GM06990 (cell line): Measurements from ENCODE around the gene GLE1.

Experiments used
- DNase-seq: peaks from one replicate; pipeline ENCODE4 v3.0.0-alpha.2; 2011; ENCODE audit not compliant: insufficient read length; ENCODE audit errors: extremely low read depth
- H3K27me3 ChIP-seq: replicated peaks from 2 replicates; pipeline ENCODE4 v1.6.0; 2011; ENCODE audit warnings: low read length; ENCODE audit not compliant: control insufficient read depth, insufficient read depth
- H3K36me3 ChIP-seq: 2 replicates; pipeline ENCODE4 v1.5.1; 2011; ENCODE audit warnings: low read length; ENCODE audit not compliant: control insufficient read depth, insufficient read depth
- H3K4me3 ChIP-seq: replicated peaks from 2 replicates; pipeline ENCODE4 v1.5.1; 2011; ENCODE audit warnings: low read depth, mild to moderate bottlenecking, control low read depth, low read length
- TF ChIP-seq, protein P1 (sequence below): IDR thresholded peaks from 2 replicates; pipeline ENCODE4 v1.5.1; 2011; ENCODE audit warnings: low read length, control low read depth, mild to moderate bottlenecking, inconsistent platforms; ENCODE audit not compliant: insufficient read depth, poor library complexity, severe bottlenecking

GLE1 gene

DNA sequence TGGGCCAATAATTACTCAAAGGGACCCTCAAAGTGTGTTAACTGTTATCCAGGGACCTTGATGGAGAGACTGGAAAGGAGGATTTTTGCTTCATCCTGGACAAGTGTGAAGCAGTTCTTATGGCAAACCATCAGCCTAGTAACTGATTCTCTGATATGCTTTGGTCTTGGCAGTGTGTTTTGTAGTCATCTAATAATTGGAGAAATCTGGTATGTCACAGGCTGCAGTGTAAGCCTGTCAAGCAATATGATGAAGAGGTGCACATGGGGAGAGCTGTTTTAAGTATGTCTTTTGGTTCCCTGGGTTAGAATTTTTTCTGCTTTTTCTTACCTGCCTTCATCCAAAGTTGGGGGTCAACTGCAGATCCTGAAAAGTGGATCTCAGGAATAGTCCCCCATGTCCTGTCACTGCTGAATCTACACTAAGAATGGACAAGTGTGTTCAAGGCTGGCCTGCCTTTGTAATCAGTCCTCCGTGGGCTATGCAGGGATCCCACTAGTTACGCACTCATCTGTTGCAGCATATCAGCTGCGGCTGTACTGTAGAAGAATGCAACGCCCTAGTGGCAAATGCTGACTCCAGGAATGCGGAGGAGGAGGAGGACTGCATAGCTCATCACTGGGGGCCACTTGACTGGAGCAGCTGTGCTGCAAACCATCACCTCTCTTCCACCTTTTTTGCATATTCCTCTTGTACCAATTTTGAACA is 49.8 kb downstream of the GLE1 start:
- Histone ChIP-seq H3K27me3 (no peaks in the 10 kb centered on the region), H3K36me3 (no peaks in the 10 kb centered on the region), H3K4me3 (no peak overlapping the region)
- TF ChIP-seq, protein P1, sequence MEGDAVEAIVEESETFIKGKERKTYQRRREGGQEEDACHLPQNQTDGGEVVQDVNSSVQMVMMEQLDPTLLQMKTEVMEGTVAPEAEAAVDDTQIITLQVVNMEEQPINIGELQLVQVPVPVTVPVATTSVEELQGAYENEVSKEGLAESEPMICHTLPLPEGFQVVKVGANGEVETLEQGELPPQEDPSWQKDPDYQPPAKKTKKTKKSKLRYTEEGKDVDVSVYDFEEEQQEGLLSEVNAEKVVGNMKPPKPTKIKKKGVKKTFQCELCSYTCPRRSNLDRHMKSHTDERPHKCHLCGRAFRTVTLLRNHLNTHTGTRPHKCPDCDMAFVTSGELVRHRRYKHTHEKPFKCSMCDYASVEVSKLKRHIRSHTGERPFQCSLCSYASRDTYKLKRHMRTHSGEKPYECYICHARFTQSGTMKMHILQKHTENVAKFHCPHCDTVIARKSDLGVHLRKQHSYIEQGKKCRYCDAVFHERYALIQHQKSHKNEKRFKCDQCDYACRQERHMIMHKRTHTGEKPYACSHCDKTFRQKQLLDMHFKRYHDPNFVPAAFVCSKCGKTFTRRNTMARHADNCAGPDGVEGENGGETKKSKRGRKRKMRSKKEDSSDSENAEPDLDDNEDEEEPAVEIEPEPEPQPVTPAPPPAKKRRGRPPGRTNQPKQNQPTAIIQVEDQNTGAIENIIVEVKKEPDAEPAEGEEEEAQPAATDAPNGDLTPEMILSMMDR: no peak
- peak; percentile 23 for DNase-seq

DNA sequence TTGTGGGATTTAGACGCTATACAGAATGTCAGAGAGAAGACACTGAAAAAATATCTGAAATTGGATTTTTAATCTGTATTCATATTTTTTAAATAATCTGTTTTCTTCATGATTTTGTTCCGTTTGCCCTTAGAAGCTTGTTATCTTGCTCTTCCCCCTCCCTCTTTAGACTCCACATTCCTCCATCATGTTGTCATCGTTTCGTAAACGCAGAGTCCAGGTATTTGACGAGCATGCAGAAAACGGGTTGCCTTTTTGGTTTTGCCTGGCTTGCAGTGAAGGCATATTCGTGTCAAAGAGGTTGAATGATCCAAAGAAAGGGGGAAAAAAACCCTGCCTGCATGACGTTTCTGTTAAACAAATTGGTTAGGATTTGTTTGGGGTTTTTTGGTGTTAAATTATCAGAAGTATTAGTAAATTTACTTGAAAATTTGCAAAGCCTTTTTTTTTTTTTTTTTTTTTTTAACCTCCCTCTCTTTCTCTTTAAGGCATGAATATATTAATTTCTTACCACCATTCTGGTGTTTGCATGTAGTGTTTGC is 50.7 kb downstream of the GLE1 start:
- H3K36me3 ChIP-seq: no peaks in the 10 kb centered on the region
- no peaks in the 10 kb centered on the region for H3K27me3 ChIP-seq
- H3K4me3 ChIP-seq: no peak overlapping the region; the same call in 1 of the 2 replicates
- DNase-seq: no peak
- TF ChIP-seq, protein P1: no peak

DNA sequence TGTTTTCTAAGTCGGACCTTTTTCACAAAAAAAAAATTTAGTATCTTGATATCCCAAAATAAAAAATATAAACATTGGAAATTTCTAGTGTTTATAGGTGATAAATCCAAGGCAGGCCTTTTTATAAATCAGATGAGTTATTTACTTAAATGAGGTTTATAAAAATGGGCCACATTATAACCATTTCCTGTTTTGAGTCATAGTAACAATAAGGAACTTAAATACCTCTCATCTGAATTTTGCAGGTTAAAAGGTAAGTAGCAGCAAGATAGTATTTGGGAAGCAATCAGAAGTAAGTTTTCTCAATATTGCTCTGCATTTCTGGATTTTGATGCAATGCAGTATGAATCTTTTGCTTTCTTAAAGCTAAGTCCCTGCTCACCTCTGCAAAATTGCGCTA is 51.8 kb downstream of the GLE1 start:
- H3K4me3 ChIP-seq: no peak overlapping the region
- H3K27me3 ChIP-seq: no peaks in the 10 kb centered on the region
- DNase-seq: no peak
- no peaks in the 10 kb centered on the region for H3K36me3 ChIP-seq
- TF ChIP-seq, protein P1: no peak

GRCh38 chr9:128556926-128557634 is 52.6 kb downstream of the GLE1 start:
- no peak for DNase-seq

DNA sequence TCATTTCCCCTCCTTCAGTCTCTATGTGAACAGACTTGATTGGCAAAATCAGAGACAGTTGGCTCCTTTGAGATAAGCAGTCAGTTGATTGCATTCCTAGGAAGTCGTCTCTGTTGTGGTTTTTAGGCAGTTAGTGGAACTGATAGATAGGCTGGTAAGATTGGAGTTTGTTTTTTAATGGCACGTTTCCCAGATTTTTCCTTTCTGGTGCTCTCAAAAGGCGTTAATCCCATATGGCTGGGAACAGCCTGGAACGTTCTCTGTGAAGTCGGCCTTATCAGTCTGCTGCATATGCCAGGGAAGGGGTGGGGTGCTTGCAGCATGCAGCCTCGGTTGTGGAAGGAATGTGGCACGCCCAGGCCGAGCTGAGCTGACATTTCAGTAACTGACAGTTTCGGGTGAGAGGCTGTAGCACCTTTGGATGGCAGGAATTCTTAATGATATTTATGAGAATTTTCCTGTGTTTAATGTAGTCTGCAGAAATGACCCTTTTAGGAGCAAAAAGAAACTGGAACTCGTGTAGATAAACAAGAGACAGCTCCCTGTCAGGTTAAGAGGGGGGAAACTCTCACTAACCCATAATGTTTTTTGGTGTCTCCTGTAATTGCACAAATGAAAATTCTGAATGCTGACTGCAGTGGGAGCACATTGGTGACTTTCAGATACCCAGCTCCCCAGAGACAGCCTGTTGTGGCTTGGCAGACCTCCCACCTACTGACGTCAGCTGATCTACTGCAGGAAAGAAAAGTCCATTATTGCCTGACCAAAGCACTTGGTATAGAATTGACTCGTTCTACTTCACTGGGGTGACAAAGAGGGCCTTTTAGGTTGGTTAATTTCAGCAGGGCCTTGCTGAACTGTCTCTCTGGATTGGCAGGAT is 54.2 kb downstream of the GLE1 start:
- Histone ChIP-seq H3K36me3 (peaks cover 2% of the 10 kb centered on the region), H3K4me3 (peak overlapping the region; percentile 16; the same call in 1 of the 2 replicates), H3K27me3 (no peaks in the 10 kb centered on the region)
- TF ChIP-seq, protein P1: no peak
- peak; percentile 69 for DNase-seq

More at GRCh38 chr9:128556926-128557634, 52.6 kb downstream of the GLE1 start:
- Histone ChIP-seq H3K4me3 (no peak overlapping the region), H3K27me3 (no peaks in the 10 kb centered on the region), H3K36me3 (no peaks in the 10 kb centered on the region)
- TF ChIP-seq, protein P1: no peak
